ENCODE measurements around the gene DYNC1I1. TPM values are rescaled to one million over a fixed set of nuclear protein-coding genes. Genes with fewer than 3 reads are reported as not detected.

Gene DYNC1I1
- total and polyA plus RNA-seq, 2 of the 4 experiments (the other 2 are of a cell fraction) = under 0.01 to 0.15 TPM

DNA sequence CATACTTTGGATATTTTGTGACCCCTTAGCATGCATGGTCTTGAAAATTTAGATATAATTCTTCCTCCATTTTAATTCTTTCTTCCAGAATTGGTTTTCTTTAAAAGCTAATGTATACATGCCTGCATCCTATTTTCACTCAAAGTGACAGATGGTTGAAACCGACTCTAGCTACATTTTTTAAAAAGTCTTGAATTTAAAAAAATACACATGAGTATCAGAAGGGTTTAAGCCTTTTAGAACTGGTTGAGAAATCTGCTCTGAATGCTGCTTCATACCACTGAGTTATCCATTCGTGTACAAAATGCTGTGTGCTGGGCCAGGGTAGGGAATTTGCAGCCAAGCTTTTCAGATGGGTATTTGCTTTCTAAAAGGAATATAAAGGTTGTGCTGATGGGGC is 16.5 kb downstream of the DYNC1I1 start:
- H3K9me3 ChIP-seq (ENCODE audit: control insufficient read depth, insufficient read depth, low read length) = no peaks in the 10 kb centered on the region
- ChIA-PET CTCF (no interaction called here), POLR2A (ENCODE audit: unreplicated experiment) (no interaction called here)
- H3K4me2 ChIP-seq (ENCODE audit: low read depth, low read length) = no peak overlapping the region
- H3K9me1 ChIP-seq (ENCODE audit: insufficient read depth, low read length) = no peaks in the 10 kb centered on the region
- H4K91ac ChIP-seq (ENCODE audit: insufficient read depth, low read depth, low read length) = no peak overlapping the region
- no peak overlapping the region for H3K56ac ChIP-seq (ENCODE audit: extremely low read depth, insufficient read depth, low read length)
- H2AFZ ChIP-seq (replicated peaks; ENCODE audit: low read length, poor library complexity) = no peak overlapping the region
- H2BK120ac ChIP-seq (ENCODE audit: low read depth, low read length) = no peak overlapping the region
- H3K27me3 ChIP-seq (ENCODE audit: control insufficient read depth, insufficient read depth, low read length) = no peaks in the 10 kb centered on the region
- no peaks in the 10 kb centered on the region for H3K4me1 ChIP-seq (ENCODE audit: control insufficient read depth, insufficient read depth, low read length)
- H3K79me1 ChIP-seq (ENCODE audit: low read depth in 1 of 2, low read length in 2 of 2) = no peaks in the 10 kb centered on the region
- H2AK9ac ChIP-seq (replicated peaks; ENCODE audit: low read depth, low read length, poor library complexity) = no peak overlapping the region
- H3K18ac ChIP-seq (ENCODE audit: low read depth, low read length) = no peak overlapping the region
- ATAC-seq (ENCODE audit: low read depth) = no peak
- intact Hi-C loops (cut with micrococcal nuclease) = no loop called here
- no peak overlapping the region for H3K9ac ChIP-seq (ENCODE audit: low read depth, low read length)
- dilution Hi-C loops (cut with HindIII; ENCODE audit: low sequenced_read_pairs, unreplicated experiment) = no loop called here
- H3K23ac ChIP-seq (ENCODE audit: low read depth, low read length) = no peak overlapping the region
- H2AK5ac ChIP-seq (ENCODE audit: low read depth, low read length) = no peak overlapping the region
- DNase-seq = no peak
- 0% methylated on average over 1 of the region's 2 CpGs; no CpG with 5 or more reads in 1 of the 2 experiments for WGBS, 2 experiments (ENCODE audit: extremely low coverage in 2 of 2, insufficient read length in 1 of 2)
- no peak overlapping the region for H2BK15ac ChIP-seq (ENCODE audit: low read depth, low read length)
- no peak overlapping the region for H2BK20ac ChIP-seq (ENCODE audit: low read depth, low read length)
- no peak overlapping the region for H2BK5ac ChIP-seq (ENCODE audit: low read depth, low read length, poor library complexity, severe bottlenecking)
- no peak overlapping the region for H3K27ac ChIP-seq (ENCODE audit: insufficient read depth, low read length)
- no peak overlapping the region for H4K8ac ChIP-seq (ENCODE audit: low read depth in 2 of 2, low read length in 2 of 2)
- no TSS peak for BruUV-seq (replicated peaks)
- no peak overlapping the region for H3K4me3 ChIP-seq (ENCODE audit: insufficient read depth, low read depth, low read length)
- TF ChIP-seq MXI1 (IDR thresholded peaks at IDR 0.05; ENCODE audit: borderline replicate concordance, low read depth, low read length) = no peak
- no peak for TF ChIP-seq RFX5 (IDR thresholded peaks at IDR 0.05; ENCODE audit: low read depth, low read length)
- TF ChIP-seq CHD1 (IDR thresholded peaks at IDR 0.05; ENCODE audit: low read depth, low read length) = no peak
- TF ChIP-seq SMC3 (IDR thresholded peaks at IDR 0.05; ENCODE audit: low read depth, low read length) = no peak
- TF ChIP-seq FOS (IDR thresholded peaks at IDR 0.05; ENCODE audit: low read depth, low read length) = no peak
- no peak for TF ChIP-seq RCOR1 (IDR thresholded peaks at IDR 0.05; ENCODE audit: insufficient replicate concordance, low read length)
- no peak for TF ChIP-seq MAFK (IDR thresholded peaks at IDR 0.05; ENCODE audit: low read depth, low read length)
- TF ChIP-seq, protein P1, sequence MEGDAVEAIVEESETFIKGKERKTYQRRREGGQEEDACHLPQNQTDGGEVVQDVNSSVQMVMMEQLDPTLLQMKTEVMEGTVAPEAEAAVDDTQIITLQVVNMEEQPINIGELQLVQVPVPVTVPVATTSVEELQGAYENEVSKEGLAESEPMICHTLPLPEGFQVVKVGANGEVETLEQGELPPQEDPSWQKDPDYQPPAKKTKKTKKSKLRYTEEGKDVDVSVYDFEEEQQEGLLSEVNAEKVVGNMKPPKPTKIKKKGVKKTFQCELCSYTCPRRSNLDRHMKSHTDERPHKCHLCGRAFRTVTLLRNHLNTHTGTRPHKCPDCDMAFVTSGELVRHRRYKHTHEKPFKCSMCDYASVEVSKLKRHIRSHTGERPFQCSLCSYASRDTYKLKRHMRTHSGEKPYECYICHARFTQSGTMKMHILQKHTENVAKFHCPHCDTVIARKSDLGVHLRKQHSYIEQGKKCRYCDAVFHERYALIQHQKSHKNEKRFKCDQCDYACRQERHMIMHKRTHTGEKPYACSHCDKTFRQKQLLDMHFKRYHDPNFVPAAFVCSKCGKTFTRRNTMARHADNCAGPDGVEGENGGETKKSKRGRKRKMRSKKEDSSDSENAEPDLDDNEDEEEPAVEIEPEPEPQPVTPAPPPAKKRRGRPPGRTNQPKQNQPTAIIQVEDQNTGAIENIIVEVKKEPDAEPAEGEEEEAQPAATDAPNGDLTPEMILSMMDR (conservative IDR thresholded peaks at IDR 0.05; ENCODE audit: low read depth, low read length) = no peak
- no peak for TF ChIP-seq NFE2L2 (IDR thresholded peaks at IDR 0.05; ENCODE audit: low read depth, low read length)
- no peak for TF ChIP-seq POLR2A (IDR thresholded peaks at IDR 0.05; ENCODE audit: low read depth, low read length)
- TF ChIP-seq BHLHE40 (IDR thresholded peaks at IDR 0.05; ENCODE audit: low read depth, low read length) = no peak
- no peak for TF ChIP-seq RAD21 (IDR thresholded peaks at IDR 0.05; ENCODE audit: low read length)
- no peak for TF ChIP-seq CEBPB (IDR thresholded peaks at IDR 0.05; ENCODE audit: low read depth, low read length)
- TF ChIP-seq, protein P2, sequence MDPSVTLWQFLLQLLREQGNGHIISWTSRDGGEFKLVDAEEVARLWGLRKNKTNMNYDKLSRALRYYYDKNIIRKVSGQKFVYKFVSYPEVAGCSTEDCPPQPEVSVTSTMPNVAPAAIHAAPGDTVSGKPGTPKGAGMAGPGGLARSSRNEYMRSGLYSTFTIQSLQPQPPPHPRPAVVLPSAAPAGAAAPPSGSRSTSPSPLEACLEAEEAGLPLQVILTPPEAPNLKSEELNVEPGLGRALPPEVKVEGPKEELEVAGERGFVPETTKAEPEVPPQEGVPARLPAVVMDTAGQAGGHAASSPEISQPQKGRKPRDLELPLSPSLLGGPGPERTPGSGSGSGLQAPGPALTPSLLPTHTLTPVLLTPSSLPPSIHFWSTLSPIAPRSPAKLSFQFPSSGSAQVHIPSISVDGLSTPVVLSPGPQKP (IDR thresholded peaks at IDR 0.05; ENCODE audit: borderline replicate concordance, low read depth, low read length) = no peak
- TF ChIP-seq, protein P3, sequence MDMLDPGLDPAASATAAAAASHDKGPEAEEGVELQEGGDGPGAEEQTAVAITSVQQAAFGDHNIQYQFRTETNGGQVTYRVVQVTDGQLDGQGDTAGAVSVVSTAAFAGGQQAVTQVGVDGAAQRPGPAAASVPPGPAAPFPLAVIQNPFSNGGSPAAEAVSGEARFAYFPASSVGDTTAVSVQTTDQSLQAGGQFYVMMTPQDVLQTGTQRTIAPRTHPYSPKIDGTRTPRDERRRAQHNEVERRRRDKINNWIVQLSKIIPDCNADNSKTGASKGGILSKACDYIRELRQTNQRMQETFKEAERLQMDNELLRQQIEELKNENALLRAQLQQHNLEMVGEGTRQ (IDR thresholded peaks at IDR 0.05; ENCODE audit: low read depth, low read length) = no peak
- no peak for TF ChIP-seq MAZ (IDR thresholded peaks at IDR 0.05; ENCODE audit: borderline replicate concordance, low read depth, low read length)
- H4K5ac ChIP-seq (ENCODE audit: low read depth, low read length) = no peak overlapping the region
- H4K20me1 ChIP-seq (ENCODE audit: insufficient read depth, low read length) = no peaks in the 10 kb centered on the region
- in situ Hi-C loops (cut with MboI; ENCODE audit: low sequenced_read_pairs) = no loop called here
- H3K4ac ChIP-seq (ENCODE audit: low read depth, low read length) = no peak overlapping the region
- no peak overlapping the region for H3K14ac ChIP-seq (replicated peaks; ENCODE audit: low read depth, low read length)
- no peaks in the 10 kb centered on the region for H3K36me3 ChIP-seq (ENCODE audit: control insufficient read depth, insufficient read depth, low read length)
